ENCODE results near the gene CXADR.

GRCh38 chr21:17590430-17590829 lies 77.6 kb downstream of the CXADR start:
- TF ChIP-seq CTCF (IDR thresholded peaks at IDR 0.05; ENCODE audit: low read depth, low read length, missing input control) (no peak), GABPA (IDR thresholded peaks at IDR 0.05 in 1 of 2, conservative IDR thresholded peaks at IDR 0.05 in 1 of 2) (no peak)
